Measurements from ENCODE around the gene EFCAB8.

The EFCAB8 gene

DNA sequence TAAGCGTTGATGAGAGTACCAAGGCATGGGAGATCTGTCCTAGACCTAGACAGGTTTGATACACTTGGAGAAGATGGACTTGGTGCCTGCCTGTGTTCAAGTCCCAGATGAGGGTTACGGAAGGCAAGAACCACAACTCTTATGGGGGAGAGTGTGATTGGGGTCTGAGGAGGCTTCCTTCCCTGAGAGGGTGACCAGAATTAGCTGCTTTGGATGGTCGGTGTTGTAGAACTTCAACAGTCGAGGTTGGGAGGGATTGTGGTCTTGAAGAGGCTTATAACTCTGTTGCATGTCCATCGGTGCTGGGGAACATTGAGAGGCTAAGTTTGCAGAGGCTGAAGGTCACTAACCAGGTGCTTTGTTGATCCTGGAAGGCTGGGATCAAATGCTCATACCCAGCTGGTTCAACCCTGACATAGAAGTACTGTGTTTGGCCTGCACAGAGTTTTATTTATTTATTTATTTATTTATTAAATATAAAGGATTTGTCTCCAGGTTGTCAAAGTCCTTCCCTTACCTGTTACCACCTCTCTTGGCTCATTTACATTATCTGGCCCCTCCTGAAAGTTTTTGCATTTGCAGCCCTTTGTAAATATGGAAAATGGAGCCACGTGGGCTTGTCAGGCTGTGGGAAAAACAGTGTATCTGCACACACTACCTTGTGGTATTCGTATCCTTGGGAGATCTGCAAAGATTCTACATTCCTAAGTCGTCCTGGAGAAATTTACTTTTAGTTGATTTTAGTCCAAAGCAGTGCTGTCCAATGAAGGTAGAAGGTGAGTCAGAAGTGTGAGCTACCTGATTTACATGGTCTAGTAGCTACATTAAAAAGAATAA is 15.8 kb upstream of the EFCAB8 start:
- no peak for DNase-seq
- no peak overlapping the region for H3K4ac ChIP-seq (ENCODE audit: low read depth, low read length)
- H2BK15ac ChIP-seq (replicated peaks; ENCODE audit: low read depth) = no peak overlapping the region
- no peak overlapping the region for H2BK5ac ChIP-seq (ENCODE audit: low read length)
- H3K56ac ChIP-seq (ENCODE audit: low read length) = no peak overlapping the region
- no peak overlapping the region for H4K5ac ChIP-seq (ENCODE audit: low read length)
- H3K18ac ChIP-seq (ENCODE audit: low read length) = no peak overlapping the region
- no peak overlapping the region for H4K8ac ChIP-seq (ENCODE audit: low read depth, low read length)
- no peak overlapping the region for H3K27ac ChIP-seq (ENCODE audit: low read depth, low read length)
- H3K4me2 ChIP-seq (ENCODE audit: low read length) = no peak overlapping the region
- H3K79me2 ChIP-seq (ENCODE audit: control insufficient read depth, insufficient read depth, low read length) = peaks cover 25% of the 10 kb centered on the region
- no peak overlapping the region for H3K23ac ChIP-seq (ENCODE audit: low read length)
- peaks cover 17% of the 10 kb centered on the region for H3K79me1 ChIP-seq (ENCODE audit: low read length)
- peaks cover 28% of the 10 kb centered on the region for H3K36me3 ChIP-seq (ENCODE audit: control insufficient read depth, insufficient read depth, low read length)
- no peak overlapping the region for H3K9ac ChIP-seq (ENCODE audit: low read length)
- no peaks in the 10 kb centered on the region for H3K27me3 ChIP-seq (ENCODE audit: insufficient read depth, low read length, poor library complexity)
- no peak overlapping the region for H2BK120ac ChIP-seq (ENCODE audit: low read depth, low read length)
- H3K4me3 ChIP-seq (ENCODE audit: low read length) = no peak overlapping the region
- no peak overlapping the region for H2AK5ac ChIP-seq (ENCODE audit: low read length)
- WGBS (ENCODE audit: extremely low coverage, insufficient coverage, low lambda C conversion rate) = no CpG with 5 or more reads among the region's 8 CpGs
- H3K4me1 ChIP-seq (ENCODE audit: control insufficient read depth, low read depth, low read length) = no peaks in the 10 kb centered on the region

DNA sequence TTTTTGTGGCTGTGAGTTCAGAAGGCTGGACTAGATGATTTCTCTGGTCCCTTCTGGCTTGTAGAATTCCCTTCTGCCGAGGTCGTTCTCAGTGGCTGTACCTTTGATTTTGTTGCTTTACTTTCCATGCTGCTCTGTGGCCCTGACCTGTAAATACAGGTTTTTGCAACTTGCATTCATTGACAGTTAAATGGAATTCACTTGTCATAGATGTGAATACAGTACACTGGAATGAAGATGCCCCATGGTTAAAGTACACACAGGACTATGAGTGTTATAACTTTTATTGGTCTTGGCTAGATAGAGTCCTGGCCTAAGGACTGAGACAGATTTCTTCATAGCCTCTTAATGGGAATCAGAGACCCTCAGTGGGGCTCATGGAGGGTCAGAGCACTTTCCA is 12.9 kb upstream of the EFCAB8 start:
- H3K36me3 ChIP-seq (ENCODE audit: control insufficient read depth, insufficient read depth, low read length) = peaks cover 17% of the 10 kb centered on the region
- no peaks in the 10 kb centered on the region for H3K4me1 ChIP-seq (ENCODE audit: control insufficient read depth, low read depth, low read length)
- H2BK120ac ChIP-seq (ENCODE audit: low read depth, low read length) = no peak overlapping the region
- no peak overlapping the region for H4K8ac ChIP-seq (ENCODE audit: low read depth, low read length)
- H3K4ac ChIP-seq (ENCODE audit: low read depth, low read length) = no peak overlapping the region
- H3K4me2 ChIP-seq (ENCODE audit: low read length) = no peak overlapping the region
- no peak overlapping the region for H4K5ac ChIP-seq (ENCODE audit: low read length)
- no peak overlapping the region for H2BK5ac ChIP-seq (ENCODE audit: low read length)
- H3K56ac ChIP-seq (ENCODE audit: low read length) = no peak overlapping the region
- H3K27me3 ChIP-seq (ENCODE audit: insufficient read depth, low read length, poor library complexity) = no peaks in the 10 kb centered on the region
- H3K18ac ChIP-seq (ENCODE audit: low read length) = no peak overlapping the region
- no peak overlapping the region for H3K27ac ChIP-seq (ENCODE audit: low read depth, low read length)
- H3K79me1 ChIP-seq (ENCODE audit: low read length) = peaks cover 16% of the 10 kb centered on the region
- DNase-seq = no peak
- no CpG with 5 or more reads among the region's 2 CpGs for WGBS (ENCODE audit: extremely low coverage, insufficient coverage, low lambda C conversion rate)
- no peak overlapping the region for H3K9ac ChIP-seq (ENCODE audit: low read length)
- no peak overlapping the region for H2BK15ac ChIP-seq (replicated peaks; ENCODE audit: low read depth)
- H3K23ac ChIP-seq (ENCODE audit: low read length) = no peak overlapping the region
- no peak overlapping the region for H3K4me3 ChIP-seq (ENCODE audit: low read length)
- H3K79me2 ChIP-seq (ENCODE audit: control insufficient read depth, insufficient read depth, low read length) = peaks cover 22% of the 10 kb centered on the region
- no peak overlapping the region for H2AK5ac ChIP-seq (ENCODE audit: low read length)

DNA sequence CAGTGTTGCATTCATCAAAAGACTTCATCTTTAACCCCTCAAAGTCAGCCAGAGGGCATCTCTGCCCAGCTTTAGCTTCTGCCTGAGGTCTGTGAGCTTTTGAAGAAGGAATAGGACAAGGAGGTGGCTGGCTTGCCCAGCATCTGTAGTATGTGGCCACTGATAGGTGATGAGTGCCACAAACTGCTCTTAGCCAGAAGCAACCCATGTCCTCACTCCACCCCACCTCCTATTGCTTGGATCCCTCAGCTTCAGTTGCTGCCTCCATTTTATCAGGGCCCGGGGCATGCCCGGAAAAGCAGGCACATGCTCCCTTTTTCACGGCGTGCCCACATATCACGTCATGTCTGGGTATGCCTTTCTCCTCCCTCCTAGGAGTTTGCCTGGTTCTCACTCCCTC is 11.9 kb upstream of the EFCAB8 start:
- Histone ChIP-seq H2BK15ac (replicated peaks; ENCODE audit: low read depth) (no peak overlapping the region), H3K9ac (ENCODE audit: low read length) (no peak overlapping the region), H2BK5ac (ENCODE audit: low read length) (no peak overlapping the region), H3K56ac (ENCODE audit: low read length) (no peak overlapping the region), H3K18ac (ENCODE audit: low read length) (no peak overlapping the region), H3K79me1 (ENCODE audit: low read length) (peaks cover 13% of the 10 kb centered on the region), H3K27me3 (ENCODE audit: insufficient read depth, low read length, poor library complexity) (no peaks in the 10 kb centered on the region), H4K5ac (ENCODE audit: low read length) (no peak overlapping the region), H2BK120ac (ENCODE audit: low read depth, low read length) (no peak overlapping the region), H3K27ac (ENCODE audit: low read depth, low read length) (no peak overlapping the region), H2AK5ac (ENCODE audit: low read length) (no peak overlapping the region), H3K79me2 (ENCODE audit: control insufficient read depth, insufficient read depth, low read length) (peaks cover 18% of the 10 kb centered on the region), H4K8ac (ENCODE audit: low read depth, low read length) (no peak overlapping the region), H3K4ac (ENCODE audit: low read depth, low read length) (no peak overlapping the region), H3K4me3 (ENCODE audit: low read length) (no peak overlapping the region), H3K4me2 (ENCODE audit: low read length) (no peak overlapping the region), H3K36me3 (ENCODE audit: control insufficient read depth, insufficient read depth, low read length) (peaks cover 14% of the 10 kb centered on the region), H3K23ac (ENCODE audit: low read length) (no peak overlapping the region), H3K4me1 (ENCODE audit: control insufficient read depth, low read depth, low read length) (no peaks in the 10 kb centered on the region)
- no CpG with 5 or more reads among the region's 5 CpGs for WGBS (ENCODE audit: extremely low coverage, insufficient coverage, low lambda C conversion rate)
- DNase-seq = no peak

DNA sequence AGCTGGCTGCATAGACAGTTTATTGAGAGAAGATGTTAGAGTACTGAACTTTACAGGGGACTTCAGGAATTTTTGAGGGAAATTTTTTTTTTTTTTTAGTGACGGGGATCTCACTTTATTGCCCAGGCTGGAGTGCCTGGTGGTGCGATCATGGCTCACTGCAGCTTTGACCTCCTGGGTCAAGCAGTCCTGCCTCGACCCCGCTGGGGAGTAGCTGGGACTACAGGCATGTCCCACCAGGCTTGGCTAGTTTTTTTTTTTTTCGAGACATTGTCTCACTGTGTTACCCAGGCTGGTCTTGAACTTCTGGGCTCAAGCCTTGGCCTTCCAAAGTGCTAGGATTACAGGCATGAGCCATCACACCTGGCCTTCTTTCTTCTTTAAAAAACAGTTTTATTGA is 10.8 kb upstream of the EFCAB8 start:
- H3K36me3 ChIP-seq (ENCODE audit: control insufficient read depth, insufficient read depth, low read length) = peaks cover 8% of the 10 kb centered on the region
- WGBS (ENCODE audit: extremely low coverage, insufficient coverage, low lambda C conversion rate) = no CpG with 5 or more reads among the region's 5 CpGs
- H3K4me2 ChIP-seq (ENCODE audit: low read length) = no peak overlapping the region

DNA sequence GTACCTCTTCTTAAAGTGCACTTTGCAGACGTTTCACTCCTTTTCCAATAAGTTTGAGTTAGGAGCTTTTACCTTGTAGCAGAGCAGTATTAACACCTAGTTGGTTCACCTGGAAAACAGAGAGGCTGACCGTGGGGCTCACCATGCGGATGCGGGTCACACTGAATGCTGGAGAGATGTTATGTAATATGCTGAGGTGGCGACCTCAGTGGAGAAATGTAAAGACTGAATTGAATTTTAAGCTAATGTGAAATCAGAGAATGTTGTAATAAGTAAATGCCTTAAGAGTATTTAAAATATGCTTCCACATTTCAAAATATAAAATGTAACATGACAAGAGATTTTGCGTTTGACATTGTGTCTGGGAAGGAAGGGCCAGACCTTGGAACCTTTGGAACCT is 9.9 kb upstream of the EFCAB8 start:
- Histone ChIP-seq H3K4ac (ENCODE audit: low read depth, low read length) (no peak overlapping the region), H3K36me3 (ENCODE audit: control insufficient read depth, insufficient read depth, low read length) (peaks cover 6% of the 10 kb centered on the region)

More for the DNA sequence above, 10.8 kb upstream of the EFCAB8 start:
- Histone ChIP-seq H3K27ac (ENCODE audit: low read depth, low read length) (no peak overlapping the region), H3K56ac (ENCODE audit: low read length) (no peak overlapping the region), H2BK15ac (replicated peaks; ENCODE audit: low read depth) (no peak overlapping the region), H3K9ac (ENCODE audit: low read length) (no peak overlapping the region), H4K8ac (ENCODE audit: low read depth, low read length) (no peak overlapping the region), H3K4ac (ENCODE audit: low read depth, low read length) (no peak overlapping the region), H3K4me1 (ENCODE audit: control insufficient read depth, low read depth, low read length) (no peaks in the 10 kb centered on the region), H3K23ac (ENCODE audit: low read length) (no peak overlapping the region), H3K79me1 (ENCODE audit: low read length) (peaks cover 6% of the 10 kb centered on the region), H3K18ac (ENCODE audit: low read length) (no peak overlapping the region), H3K27me3 (ENCODE audit: insufficient read depth, low read length, poor library complexity) (no peaks in the 10 kb centered on the region), H3K4me3 (ENCODE audit: low read length) (no peak overlapping the region), H2BK5ac (ENCODE audit: low read length) (no peak overlapping the region), H4K5ac (ENCODE audit: low read length) (no peak overlapping the region), H2AK5ac (ENCODE audit: low read length) (no peak overlapping the region), H3K79me2 (ENCODE audit: control insufficient read depth, insufficient read depth, low read length) (peaks cover 10% of the 10 kb centered on the region), H2BK120ac (ENCODE audit: low read depth, low read length) (no peak overlapping the region)
- no peak for DNase-seq

DNA sequence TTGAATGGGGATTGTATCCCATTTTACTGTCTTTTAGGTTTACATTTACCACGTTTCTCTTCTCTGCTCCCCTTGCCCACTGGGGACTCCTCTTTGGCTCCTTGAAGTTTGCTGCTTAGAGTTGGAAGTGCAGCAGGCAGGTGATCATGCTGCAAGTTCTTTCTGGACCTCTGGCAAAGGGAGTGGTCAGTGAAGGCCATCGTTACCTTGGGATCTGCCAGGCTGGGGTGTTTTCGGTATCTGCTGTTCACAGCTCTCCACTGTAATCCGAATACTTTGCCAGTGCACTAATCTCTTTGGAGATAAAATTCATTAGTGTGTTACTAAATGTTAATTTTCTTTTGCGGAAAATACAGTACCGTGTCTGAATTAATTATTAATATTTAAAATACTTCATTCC is 9.1 kb upstream of the EFCAB8 start:
- no peak overlapping the region for H3K56ac ChIP-seq (ENCODE audit: low read length)
- H3K4me1 ChIP-seq (ENCODE audit: control insufficient read depth, low read depth, low read length) = no peaks in the 10 kb centered on the region
- H3K4ac ChIP-seq (ENCODE audit: low read depth, low read length) = no peak overlapping the region
- no peak overlapping the region for H2BK15ac ChIP-seq (replicated peaks; ENCODE audit: low read depth)
- H3K4me3 ChIP-seq (ENCODE audit: low read length) = no peak overlapping the region
- no peak overlapping the region for H4K8ac ChIP-seq (ENCODE audit: low read depth, low read length)
- no peak overlapping the region for H3K4me2 ChIP-seq (ENCODE audit: low read length)
- no peak overlapping the region for H4K5ac ChIP-seq (ENCODE audit: low read length)
- no peak overlapping the region for H3K27ac ChIP-seq (ENCODE audit: low read depth, low read length)
- no peak overlapping the region for H3K18ac ChIP-seq (ENCODE audit: low read length)
- peaks cover 4% of the 10 kb centered on the region for H3K79me1 ChIP-seq (ENCODE audit: low read length)
- no peak overlapping the region for H3K23ac ChIP-seq (ENCODE audit: low read length)
- DNase-seq = no peak
- H3K9ac ChIP-seq (ENCODE audit: low read length) = no peak overlapping the region
- H2BK5ac ChIP-seq (ENCODE audit: low read length) = no peak overlapping the region
- no peak overlapping the region for H2AK5ac ChIP-seq (ENCODE audit: low read length)
- H3K79me2 ChIP-seq (ENCODE audit: control insufficient read depth, insufficient read depth, low read length) = peaks cover 4% of the 10 kb centered on the region
- H2BK120ac ChIP-seq (ENCODE audit: low read depth, low read length) = no peak overlapping the region
- H3K27me3 ChIP-seq (ENCODE audit: insufficient read depth, low read length, poor library complexity) = no peaks in the 10 kb centered on the region
- WGBS (ENCODE audit: extremely low coverage, insufficient coverage, low lambda C conversion rate) = no CpG with 5 or more reads among the region's 6 CpGs
- H3K36me3 ChIP-seq (ENCODE audit: control insufficient read depth, insufficient read depth, low read length) = peaks cover 6% of the 10 kb centered on the region

More for the DNA sequence above, 9.9 kb upstream of the EFCAB8 start:
- H4K8ac ChIP-seq (ENCODE audit: low read depth, low read length) = no peak overlapping the region
- H3K23ac ChIP-seq (ENCODE audit: low read length) = no peak overlapping the region
- no peaks in the 10 kb centered on the region for H3K4me1 ChIP-seq (ENCODE audit: control insufficient read depth, low read depth, low read length)
- no peak overlapping the region for H3K56ac ChIP-seq (ENCODE audit: low read length)
- no peak overlapping the region for H3K4me3 ChIP-seq (ENCODE audit: low read length)
- no peak overlapping the region for H2BK5ac ChIP-seq (ENCODE audit: low read length)
- H3K27ac ChIP-seq (ENCODE audit: low read depth, low read length) = no peak overlapping the region
- DNase-seq = no peak
- H4K5ac ChIP-seq (ENCODE audit: low read length) = no peak overlapping the region
- H3K9ac ChIP-seq (ENCODE audit: low read length) = no peak overlapping the region
- H2BK15ac ChIP-seq (replicated peaks; ENCODE audit: low read depth) = no peak overlapping the region
- no peak overlapping the region for H3K4me2 ChIP-seq (ENCODE audit: low read length)
- H3K79me1 ChIP-seq (ENCODE audit: low read length) = peaks cover 4% of the 10 kb centered on the region
- WGBS (ENCODE audit: extremely low coverage, insufficient coverage, low lambda C conversion rate) = no CpG with 5 or more reads among the region's 6 CpGs
- H3K79me2 ChIP-seq (ENCODE audit: control insufficient read depth, insufficient read depth, low read length) = peaks cover 4% of the 10 kb centered on the region
- no peak overlapping the region for H2BK120ac ChIP-seq (ENCODE audit: low read depth, low read length)
- no peaks in the 10 kb centered on the region for H3K27me3 ChIP-seq (ENCODE audit: insufficient read depth, low read length, poor library complexity)
- no peak overlapping the region for H2AK5ac ChIP-seq (ENCODE audit: low read length)
- no peak overlapping the region for H3K18ac ChIP-seq (ENCODE audit: low read length)
